ENCODE results near the gene KANK3.
A peak's percentile ranks its signal among the peaks of the same experiment; 100 is the strongest.
"Not testable (repeated sequence)": the region's sequence is repeated elsewhere in the genome, so short reads cannot be mapped to it uniquely, and the experiment has no call there.

Gene KANK3

DNA sequence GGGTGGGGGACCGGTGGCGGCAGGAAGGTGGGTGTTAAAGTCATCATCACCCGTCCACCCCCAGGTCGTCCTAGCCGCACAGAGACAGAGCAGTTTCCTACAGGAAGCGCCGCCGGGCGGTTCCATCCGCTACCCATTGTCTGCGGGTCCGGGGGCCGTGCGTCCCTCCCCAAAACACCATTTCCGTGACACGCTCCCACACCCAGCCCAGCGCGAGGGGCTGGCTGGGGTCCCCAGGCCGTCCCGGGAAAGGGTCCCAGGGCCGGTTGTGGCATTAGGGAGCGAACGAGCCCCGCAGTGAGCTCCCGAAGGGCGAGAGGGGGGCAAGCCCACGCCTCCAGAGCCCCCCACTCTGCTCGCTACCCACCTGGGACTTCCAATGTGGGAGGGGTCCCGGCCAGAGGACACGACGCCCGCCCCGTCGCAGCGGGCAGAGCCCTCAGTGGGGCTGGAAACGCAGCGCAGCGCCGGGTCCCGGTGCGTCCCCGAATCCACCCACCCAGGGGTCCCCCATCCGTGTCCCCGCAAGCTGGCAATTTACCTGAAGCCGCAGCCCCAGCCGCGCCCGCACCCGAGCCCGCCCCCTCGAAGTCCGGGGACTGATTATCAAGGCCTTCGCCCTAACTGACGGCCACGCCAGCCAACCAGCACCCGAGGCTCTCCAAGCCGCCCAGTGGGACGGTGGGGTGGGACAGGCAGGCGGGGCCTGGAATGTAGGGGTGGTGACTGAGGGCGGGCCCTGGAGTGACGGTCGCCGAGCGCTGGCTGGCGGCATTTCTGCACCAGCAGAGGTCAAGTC, at the start of gene KANK3:
TSS of gene KANK3 (minus strand) at position 579 of the 799 bp plus-strand sequence. CDS start 5,434 bp downstream, outside the sequence.
- peak; percentile 74 to 98 (median 86) for DNase-seq
- intact Hi-C loops (cut with DNase I), result no loop called here

DNA sequence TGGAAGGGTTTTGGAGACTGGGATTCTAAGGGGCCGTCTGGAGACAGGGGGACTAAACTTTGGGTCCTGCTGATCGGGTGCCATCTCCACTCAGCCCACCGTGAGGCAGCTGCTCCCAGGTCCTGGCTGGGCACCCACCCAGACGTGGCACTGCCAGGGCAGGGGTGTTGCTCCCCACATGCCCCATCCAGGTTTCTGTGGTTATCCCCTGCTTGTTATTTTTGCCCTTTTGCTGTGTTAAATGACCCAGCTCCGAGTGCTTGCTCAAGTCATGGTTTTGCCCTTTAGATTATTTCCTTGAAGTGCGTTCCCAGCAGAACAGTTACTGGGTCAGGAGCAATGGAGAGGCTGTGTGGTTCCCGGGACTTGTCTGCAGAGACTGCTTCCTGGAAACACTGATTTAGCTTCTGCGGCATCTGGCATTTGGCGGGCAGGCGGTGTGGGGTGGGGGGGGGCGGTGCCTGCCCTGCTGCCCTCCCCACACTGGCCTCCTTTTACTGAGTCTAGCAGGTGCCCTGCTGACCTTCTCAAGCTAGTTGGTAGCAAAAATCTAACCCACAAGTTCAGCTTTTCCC, 49.0 kb upstream of the KANK3 start:
- intact Hi-C loops (cut with DNase I), result no loop called here
- DNase-seq, result peak in 5 of 10 donors; percentile 31 to 86 (median 58)

DNA sequence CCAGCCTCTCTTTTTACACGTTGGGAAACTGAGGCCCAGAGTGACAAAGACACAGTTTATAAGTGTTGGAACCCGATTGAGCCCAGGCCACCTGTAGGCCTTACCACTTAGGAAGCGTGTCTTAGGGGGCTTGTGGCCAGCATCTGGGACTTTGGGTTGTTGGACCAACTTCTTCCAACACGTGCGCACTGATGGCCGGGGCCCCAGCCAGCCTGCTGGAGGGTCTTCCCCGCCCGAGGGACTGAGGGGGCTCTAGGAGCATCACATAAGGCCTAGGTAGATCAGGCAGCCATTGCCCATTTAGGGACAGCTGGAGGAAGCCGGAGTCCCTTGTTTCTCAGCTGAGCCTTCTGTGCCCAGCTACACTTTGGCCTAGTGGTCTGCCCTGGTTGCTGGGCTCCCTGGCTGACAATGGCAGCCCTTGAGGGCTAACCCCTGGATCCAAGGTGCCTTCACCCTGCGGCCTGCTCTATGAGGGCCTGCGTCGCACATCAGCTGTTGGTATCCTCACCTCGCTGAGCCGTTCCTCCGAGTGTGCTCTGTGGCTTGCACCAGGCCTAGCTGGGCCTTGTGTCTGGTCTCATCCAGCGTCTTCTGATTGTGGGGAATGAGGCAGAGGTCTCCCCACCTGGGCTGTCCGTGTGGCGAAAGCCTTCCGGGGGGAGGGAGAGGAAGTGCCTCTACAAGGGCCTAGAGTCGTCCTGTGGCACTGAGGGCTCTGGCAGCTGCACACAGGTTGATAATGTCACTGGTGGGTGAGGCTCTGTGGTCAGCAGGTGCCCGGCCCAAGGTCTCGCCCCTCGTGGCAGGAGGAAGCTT, 48.3 kb upstream of the KANK3 start:
- peak in 4 of 10 donors; percentile 10 to 84 (median 56) for DNase-seq
- intact Hi-C loops (cut with DNase I), result loop anchor here (2.0 kb wide), 1 partner anchor 53 kb away; the partner anchor contains the start of gene HNRNPM

- intact Hi-C loops (cut with DNase I), result loop anchor here (2.0 kb wide), 1 partner anchor 54 kb away; the partner anchor contains the start of gene HNRNPM
- DNase-seq, result peak; percentile 84 to 99 (median 94)
Observed at GRCh38 chr19:8390617-8390981, 47.5 kb upstream of the KANK3 start.

DNA sequence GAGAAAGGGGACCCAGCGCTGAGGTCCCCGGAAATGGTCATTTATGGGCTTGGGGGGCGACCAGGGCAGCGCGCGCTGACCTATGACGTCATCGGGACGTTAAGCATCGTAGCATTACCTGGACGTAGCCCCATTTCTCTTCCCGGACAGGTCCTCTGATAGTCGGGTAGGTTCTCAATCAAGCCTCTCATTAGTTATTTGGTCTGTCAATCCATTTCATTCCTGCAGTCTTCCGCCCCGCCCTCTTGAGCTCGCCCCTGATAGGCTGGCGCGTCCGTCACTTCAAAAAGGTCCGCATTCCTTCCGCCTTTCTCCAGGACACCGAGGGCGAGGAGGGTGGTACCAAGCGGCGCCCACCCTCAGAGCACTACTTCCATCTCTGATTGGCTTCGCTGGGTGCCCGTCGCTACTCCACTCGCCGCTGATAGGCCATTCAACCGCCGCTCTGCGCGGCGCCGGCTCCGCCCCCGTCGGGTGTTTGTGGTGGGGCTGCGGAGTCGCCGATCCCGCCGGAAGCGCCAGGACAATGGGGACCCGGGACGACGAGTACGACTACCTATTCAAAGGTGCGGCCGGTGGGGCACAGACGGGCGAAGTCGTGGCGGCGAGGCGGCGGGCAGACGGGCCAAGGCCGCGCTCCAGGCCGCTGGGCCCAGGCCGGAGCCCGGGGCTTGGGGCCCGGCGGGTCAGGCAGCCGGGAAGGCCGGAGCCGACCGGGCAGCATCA, 47.0 kb upstream of the KANK3 start, which contains the start of gene RAB11B:
TSS of gene RAB11B (plus strand) at position 470 of the 726 bp plus-strand sequence. CDS start at position 527, 57 bp downstream.
- intact Hi-C loops (cut with DNase I), result loop anchor here (2.0 kb wide), 1 partner anchor 55 kb away; the partner anchor contains the start of gene HNRNPM
- DNase-seq, result peak; percentile 98 to 100 (median 99)

DNA sequence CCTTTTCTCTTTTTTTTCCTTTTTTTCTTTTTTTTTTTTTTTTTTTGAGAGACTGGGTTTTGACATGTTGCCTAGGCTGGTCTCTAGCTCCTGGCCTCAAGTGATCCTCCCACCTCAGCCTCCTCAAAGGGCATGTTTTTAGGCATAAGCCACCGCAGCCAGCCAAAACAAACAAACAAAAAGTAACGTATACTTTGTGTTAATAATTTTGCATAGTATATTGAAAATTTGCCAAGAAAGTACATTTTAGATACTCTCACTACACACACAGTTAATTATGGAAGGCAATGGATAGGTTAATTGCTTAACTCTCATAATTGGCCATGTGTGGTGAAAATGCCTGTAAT, 45.5 kb upstream of the KANK3 start:
- intact Hi-C loops (cut with DNase I), result no loop called here
- peak in 1 of 10 donors; percentile 5 for DNase-seq

DNA sequence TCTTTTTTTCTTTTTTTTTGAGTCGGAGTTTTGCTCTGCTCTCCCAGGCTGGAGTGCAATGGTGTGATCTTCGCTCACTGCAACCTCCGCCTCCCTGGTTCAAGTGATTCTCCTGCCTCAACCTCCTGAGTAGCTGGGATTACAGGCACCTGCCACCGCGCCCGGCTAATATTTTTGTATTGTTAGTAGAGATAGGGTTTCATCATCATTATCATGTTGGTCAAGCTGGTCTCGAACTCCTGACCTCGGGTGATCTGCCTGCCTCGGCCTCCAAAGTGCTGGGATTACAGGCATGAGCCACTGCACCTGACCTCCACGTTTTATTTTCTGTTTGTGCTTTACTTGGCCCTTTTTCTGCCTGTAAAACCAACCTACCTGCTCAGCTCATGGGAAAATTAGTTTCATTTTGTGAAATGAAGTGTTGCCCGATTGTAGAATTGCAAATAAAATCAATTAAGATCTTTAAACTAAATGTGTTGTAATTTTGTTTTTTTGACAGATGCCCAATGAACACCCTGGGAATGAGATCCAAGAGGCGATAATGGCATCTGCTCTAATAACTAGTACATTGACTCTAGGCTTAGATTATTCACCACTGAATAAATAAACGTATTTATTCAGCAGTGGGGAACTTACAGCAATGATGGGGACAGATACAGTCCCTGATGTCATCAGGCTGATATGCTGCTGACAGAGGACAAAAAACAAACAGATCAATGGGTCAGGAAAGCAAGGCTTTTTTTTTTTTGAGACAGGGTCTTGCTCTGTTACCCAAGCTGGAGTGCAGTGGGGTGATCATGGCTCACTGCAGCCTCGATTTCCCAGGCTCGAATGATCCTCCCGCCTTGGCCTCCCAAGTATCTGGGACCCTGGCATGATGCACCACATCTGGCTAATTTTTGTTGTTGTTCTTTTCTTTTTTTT, 44.9 kb upstream of the KANK3 start:
- intact Hi-C loops (cut with DNase I), result no loop called here
- peak in 4 of 10 donors; percentile 2 to 56 (median 53) for DNase-seq

DNA sequence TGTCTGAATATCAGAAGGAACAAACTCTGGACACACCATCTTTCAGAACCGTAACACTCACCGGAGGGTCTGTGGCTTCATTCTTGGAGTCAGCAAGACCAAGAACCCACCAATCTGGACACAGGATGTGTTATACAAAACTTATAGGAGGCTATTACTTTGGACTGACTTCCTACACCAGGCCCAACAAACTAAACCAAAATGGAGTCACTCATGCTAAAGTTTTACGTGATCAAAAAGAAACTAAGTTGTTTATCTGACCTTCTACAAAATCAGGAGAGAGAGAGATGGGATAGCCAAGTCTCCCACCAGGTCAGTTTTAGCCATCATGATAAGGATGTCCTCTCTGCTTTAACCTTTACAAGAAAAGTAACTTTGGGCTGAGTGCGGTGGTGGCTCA, 43.9 kb upstream of the KANK3 start:
- intact Hi-C loops (cut with DNase I), result no loop called here
- no peak for DNase-seq

- DNase-seq; intact Hi-C loops (cut with DNase I): not testable (repeated sequence)
Observed at GRCh38 chr19:8386419-8386818, 43.4 kb upstream of the KANK3 start.

DNA sequence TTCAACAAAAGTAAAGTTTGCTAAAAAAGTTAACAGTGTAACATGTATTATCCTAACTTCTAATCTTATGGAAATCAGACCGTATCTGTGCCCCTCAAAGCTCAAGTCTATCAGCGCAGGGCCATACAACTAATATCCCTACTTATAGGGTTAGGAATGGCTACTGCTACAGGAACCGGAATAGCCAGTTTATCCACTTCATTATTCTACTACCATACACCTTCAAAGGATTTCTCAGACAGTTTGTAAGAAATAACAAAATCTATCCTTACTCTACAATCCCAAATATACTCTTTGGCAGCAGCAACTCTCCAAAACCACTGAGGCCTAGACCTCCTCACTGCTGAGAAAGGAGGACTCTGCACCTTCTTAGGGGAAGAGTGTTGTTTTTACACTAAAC, 42.5 kb upstream of the KANK3 start:
- intact Hi-C loops (cut with DNase I); DNase-seq: not testable (repeated sequence)

DNA sequence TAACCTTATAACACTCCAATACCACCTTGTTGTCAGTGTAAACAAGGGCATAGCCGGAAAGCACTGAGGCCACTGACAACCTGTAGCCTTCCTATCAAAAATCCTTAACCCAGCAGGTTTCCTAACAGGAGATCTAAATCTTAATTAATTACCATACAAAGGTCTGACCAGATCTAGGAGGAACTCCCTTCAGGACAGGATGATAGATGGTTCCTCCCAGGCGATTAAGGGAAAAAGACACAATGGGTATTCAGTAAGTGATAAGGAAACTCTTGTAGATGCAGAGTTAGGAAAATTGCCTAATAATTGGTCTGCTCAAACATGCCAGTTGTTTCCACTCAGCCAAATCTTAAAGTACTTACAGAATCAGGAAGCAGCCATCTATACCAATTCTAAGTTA, 42.0 kb upstream of the KANK3 start:
- DNase-seq, result peak in 1 of 10 donors; percentile 9
- intact Hi-C loops (cut with DNase I), result not testable (repeated sequence)

GRCh38 chr19:8384569-8384968, 41.5 kb upstream of the KANK3 start:
- DNase-seq; intact Hi-C loops (cut with DNase I): not testable (repeated sequence)

DNA sequence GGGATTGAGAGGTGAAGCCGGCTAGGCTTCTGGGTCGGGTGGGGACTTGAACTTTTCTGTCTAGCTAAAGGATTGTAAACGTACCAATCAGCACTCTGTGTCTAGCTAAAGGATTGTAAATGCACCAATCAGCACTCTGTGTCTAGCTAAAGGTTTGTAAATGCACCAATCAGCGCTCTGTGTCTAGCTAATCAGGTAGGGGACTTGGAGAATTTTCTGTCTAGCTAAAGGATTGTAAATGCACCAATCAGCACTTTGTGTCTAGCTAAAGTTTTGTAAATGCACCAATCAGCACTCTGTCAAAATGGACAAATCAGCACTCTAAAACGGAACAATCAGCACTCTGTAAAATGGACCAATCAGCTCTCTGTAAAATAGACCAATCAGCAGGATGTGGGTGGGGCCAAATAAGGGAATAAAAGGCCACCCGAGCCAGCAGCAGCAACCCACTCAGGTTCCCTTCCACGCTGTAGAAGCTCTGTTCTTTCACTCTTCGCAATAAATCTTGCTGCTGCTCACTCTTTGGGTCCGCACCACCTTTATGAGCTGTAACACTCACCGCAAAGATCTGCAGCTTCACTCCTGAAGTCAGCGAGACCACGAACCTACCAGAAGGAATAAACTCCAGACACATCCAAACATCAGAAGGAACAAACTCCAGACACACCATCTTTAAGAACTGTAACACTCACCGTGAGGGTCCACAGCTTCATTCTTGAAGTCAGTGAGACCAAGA, 36.3 kb upstream of the KANK3 start:
- peak in 2 of 10 donors; percentile 3 to 20 for DNase-seq
- intact Hi-C loops (cut with DNase I), result not testable (repeated sequence)

- peak in 1 of 10 donors; percentile 31 for DNase-seq
- intact Hi-C loops (cut with DNase I), result no loop called here
Observed at GRCh38 chr19:8377598-8377997, 34.5 kb upstream of the KANK3 start.

DNA sequence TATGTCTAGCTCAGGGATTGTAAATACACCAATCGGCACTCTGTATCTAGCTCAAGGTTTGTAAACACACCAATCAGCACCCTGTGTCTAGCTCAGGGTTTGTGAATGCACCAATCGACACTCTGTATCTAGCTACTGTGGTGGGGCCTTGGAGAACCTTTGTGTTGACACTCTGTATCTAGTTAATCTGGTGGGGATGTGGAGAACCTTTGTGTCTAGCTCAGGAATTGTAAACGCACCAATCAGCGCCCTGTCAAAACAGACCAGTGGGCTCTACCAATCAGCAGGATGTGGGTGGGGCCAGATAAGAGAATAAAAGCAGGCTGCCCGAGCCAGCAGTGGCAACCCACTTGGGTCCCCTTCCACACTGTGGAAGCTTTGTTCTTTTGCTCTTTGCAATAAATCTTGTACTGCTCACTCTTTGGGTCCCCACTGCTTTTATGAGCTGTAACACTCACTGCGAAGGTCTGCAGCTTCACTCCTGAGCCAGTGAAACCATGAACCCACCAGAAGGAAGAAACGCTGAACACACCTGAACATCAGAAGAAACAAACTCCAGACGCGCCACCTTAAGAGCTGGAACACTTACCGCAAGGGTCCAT, 33.4 kb upstream of the KANK3 start:
- intact Hi-C loops (cut with DNase I), result not testable (repeated sequence)
- peak in 2 of 10 donors; percentile 6 to 42 for DNase-seq

DNA sequence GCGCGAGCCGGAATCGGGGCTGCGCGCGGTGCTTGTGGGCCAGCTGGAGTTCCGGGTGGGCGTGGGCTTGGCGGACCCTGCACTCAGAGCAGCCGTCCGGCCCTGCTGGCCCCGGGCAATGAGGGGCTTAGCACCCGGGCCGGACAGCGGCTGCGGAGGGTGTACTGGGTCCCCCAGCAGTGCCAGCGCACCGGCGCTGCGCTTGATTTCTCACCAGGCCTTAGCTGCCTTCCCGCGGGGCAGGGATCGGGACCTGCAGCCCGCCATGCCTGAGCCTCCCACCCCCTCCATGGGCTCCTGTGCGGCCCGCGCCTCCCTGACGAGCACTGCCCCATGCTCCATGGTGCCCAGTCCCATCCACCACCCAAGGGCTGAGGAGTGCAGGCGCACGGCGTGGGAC, 32.7 kb upstream of the KANK3 start:
- intact Hi-C loops (cut with DNase I), result not testable (repeated sequence)
- DNase-seq, result peak in 2 of 10 donors; percentile 55 to 83

GRCh38 chr19:8373867-8374813, 31.1 kb upstream of the KANK3 start:
- peak in 2 of 10 donors; percentile 67 to 82 for DNase-seq
- intact Hi-C loops (cut with DNase I), result no loop called here
